Pancreas (tissue), 10 donors: ENCODE measurements around the gene ELP1. TPM values are rescaled to one million over a fixed set of nuclear protein-coding genes. Genes with fewer than 3 reads are reported as not detected.
"Not testable (repeated sequence)": the region's sequence is repeated elsewhere in the genome, so short reads cannot be mapped to it uniquely, and the experiment has no call there.

Experiments used
- ATAC-seq, 4 donors: fragments of 200-7000 bp; cut with Tn5 transposase; one replicate each; pipeline versions ENCODE4 v1.8.0 to v1.9.1; 2020; ENCODE audit warnings: mild to moderate bottlenecking in 4 of 4, moderate library complexity in 4 of 4
- DNase-seq, 6 donors: peaks; one replicate each; pipeline ENCODE4 v3.0.0-alpha.2; 2020
- FAIRE-seq: peaks from 2 replicates; lab custom pipeline; 2012; peaks lifted over from hg19 to GRCh38; lab: Jason Lieb, UNC
- H3K27ac ChIP-seq, 4 donors: fragments of 200-600 bp; sonication (generic); 1 replicate in 3 of 4; 2 replicates in 1 of 4; pipeline versions ENCODE4 v1.5.0 to v1.8.0; 2020
- H3K27me3 ChIP-seq, 4 donors: fragments of 200-600 bp; one replicate each; pipeline ENCODE4 v1.8.0; 2021
- H3K36me3 ChIP-seq, 3 donors: fragments of 200-600 bp; sonication (generic) in 1 of 3; one replicate each; pipeline versions ENCODE4 v1.5.0 to v1.8.0; 2020 to 2021
- H3K4me1 ChIP-seq, 3 donors: fragments of 200-600 bp; one replicate each; pipeline ENCODE4 v1.8.0; 2021
- H3K4me3 ChIP-seq, 4 donors: fragments of 200-600 bp; sonication (generic) in 2 of 4; one replicate each; pipeline versions ENCODE4 v1.5.0 to v1.8.0; 2020 to 2021
- H3K9me3 ChIP-seq, 4 donors: fragments of 200-600 bp; one replicate each; pipeline ENCODE4 v1.8.0; 2021
- WGBS, 2 donors: extraction: QIAGEN DNeasy Blood & Tissue Kit; methylation state at CpG; one replicate each; pipeline ENCODE4 v1.1.7; 2013; 5-methylcytosine and 5-hydroxymethylcytosine counted together
- intact Hi-C, 3 donors: fragments of 100-400 bp; cut with DNase I; formaldehyde crosslinking; loops; one replicate each; pipeline versions ENCODE4 v1.11.1 to v1.14.2; 2022
- polyA plus RNA-seq, 2 donors: library from polyadenylated mRNA; stranded (reverse); fragments of 200-250 nt; gene quantifications; one replicate each; pipeline ENCODE4 v1.2.3, GENCODE V29; 2013
- total RNA-seq, 6 donors: library from RNA; stranded (reverse); fragmentation: NEBNext Ultra II Directional in 4 of 6; extraction: Animal tissue kit (Norgen Biotek cat#: 25700) in 4 of 6; gene quantifications; one replicate each; pipeline versions ENCODE4 v1.2.1 to v1.2.4, GENCODE V29; 2021 to 2023
- TF ChIP-seq, protein P1 (sequence below), 4 donors: fragments of 200-600 bp; sonication (generic) in 3 of 4; IDR thresholded peaks; one replicate each; pipeline versions ENCODE4 v1.5.0 to v1.8.0; 2021; ENCODE audit warnings: antibody characterized with exemption in 4 of 4
- donor health status: healthy with polysubstance abuse.
- donor health status: DM: no; HTN: no; CAD: no; lungs with moderate emphysema.
- donor health status: DM: no; HTN: no; CAD: no.
- donor health status: control.
- donor health status: control.
- donor health status: Bipolar disorder and iron deficiency.
- donor health status: DM: yes; HTN: yes; CAD: no.
- donor health status: DM: no; HTN: no; CAD: no.
- donor health status: DM: no; HTN: no; CAD: no.
- donor health status: DM: yes; HTN: yes; CAD: no.

Gene ELP1
- total and polyA plus RNA-seq, 8 donors = 6.9 to 19.2 (median 10.0) TPM

DNA sequence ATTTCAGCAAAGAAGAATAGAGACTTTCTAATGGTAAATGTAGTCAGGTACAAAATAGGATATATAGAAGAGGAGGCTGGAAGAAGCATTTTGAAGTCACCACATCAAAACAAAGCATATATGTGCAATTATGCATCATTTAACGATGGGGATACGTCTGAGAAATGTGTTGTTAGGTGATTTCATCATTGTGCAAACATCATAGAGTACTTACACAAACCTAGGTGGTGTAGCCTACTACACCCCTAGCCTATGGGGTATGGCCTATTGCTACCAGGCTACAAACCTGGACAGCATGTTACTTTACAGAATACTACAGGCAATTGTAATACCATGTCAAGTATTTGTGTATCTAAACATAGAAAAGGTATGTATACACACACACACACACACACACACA, 28.4 kb downstream of the ELP1 start:
- no peaks in the 10 kb centered on the region for H3K9me3 ChIP-seq
- DNase-seq = no peak
- WGBS, 2 donors = 63 to 69% methylated on average over 2 of the region's 2 CpGs
- H3K27ac ChIP-seq = no peak overlapping the region
- FAIRE-seq = no peak
- H3K4me3 ChIP-seq = no peak overlapping the region
- H3K27me3 ChIP-seq = no peaks in the 10 kb centered on the region
- intact Hi-C loops = no loop called here
- no peaks in the 10 kb centered on the region for H3K4me1 ChIP-seq
- TF ChIP-seq, protein P1, sequence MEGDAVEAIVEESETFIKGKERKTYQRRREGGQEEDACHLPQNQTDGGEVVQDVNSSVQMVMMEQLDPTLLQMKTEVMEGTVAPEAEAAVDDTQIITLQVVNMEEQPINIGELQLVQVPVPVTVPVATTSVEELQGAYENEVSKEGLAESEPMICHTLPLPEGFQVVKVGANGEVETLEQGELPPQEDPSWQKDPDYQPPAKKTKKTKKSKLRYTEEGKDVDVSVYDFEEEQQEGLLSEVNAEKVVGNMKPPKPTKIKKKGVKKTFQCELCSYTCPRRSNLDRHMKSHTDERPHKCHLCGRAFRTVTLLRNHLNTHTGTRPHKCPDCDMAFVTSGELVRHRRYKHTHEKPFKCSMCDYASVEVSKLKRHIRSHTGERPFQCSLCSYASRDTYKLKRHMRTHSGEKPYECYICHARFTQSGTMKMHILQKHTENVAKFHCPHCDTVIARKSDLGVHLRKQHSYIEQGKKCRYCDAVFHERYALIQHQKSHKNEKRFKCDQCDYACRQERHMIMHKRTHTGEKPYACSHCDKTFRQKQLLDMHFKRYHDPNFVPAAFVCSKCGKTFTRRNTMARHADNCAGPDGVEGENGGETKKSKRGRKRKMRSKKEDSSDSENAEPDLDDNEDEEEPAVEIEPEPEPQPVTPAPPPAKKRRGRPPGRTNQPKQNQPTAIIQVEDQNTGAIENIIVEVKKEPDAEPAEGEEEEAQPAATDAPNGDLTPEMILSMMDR (IDR thresholded peaks at IDR 0.05) = no peak
- ATAC-seq = no peak
- H3K36me3 ChIP-seq = peaks cover 0 to 34% (median 28%) of the 10 kb centered on the region in 3 donors

DNA sequence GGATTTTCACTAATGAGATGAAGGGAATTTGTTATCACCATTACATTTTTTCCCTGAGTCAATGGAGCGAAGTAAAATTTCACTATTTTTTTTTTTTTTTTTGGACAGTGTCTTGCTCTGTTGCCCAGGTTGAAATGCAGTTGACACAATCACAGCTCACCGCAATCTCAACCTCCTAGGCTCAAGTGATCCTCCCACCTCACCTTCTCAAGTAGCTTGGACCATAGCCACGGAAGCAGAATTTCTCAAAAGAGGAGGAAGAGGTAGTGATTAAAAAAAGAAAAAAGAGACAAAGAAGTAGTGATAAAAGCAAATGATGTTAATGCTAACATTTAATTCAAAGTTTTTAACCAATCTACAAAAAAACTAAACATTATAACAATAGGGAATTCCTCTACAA, 29.8 kb downstream of the ELP1 start:
- ATAC-seq (no peak), DNase-seq (no peak), FAIRE-seq (no peak)
- TF ChIP-seq, protein P1 (IDR thresholded peaks at IDR 0.05) = no peak
- intact Hi-C loops = no loop called here
- H3K36me3 ChIP-seq = peaks cover 0 to 36% (median 31%) of the 10 kb centered on the region in 3 donors
- H3K4me3 ChIP-seq = no peak overlapping the region
- no peak overlapping the region for H3K27ac ChIP-seq
- no peaks in the 10 kb centered on the region for H3K27me3 ChIP-seq
- no peaks in the 10 kb centered on the region for H3K9me3 ChIP-seq
- WGBS, 2 donors = 93 to 97% methylated on average over 3 of the region's 3 CpGs
- no peaks in the 10 kb centered on the region for H3K4me1 ChIP-seq

DNA sequence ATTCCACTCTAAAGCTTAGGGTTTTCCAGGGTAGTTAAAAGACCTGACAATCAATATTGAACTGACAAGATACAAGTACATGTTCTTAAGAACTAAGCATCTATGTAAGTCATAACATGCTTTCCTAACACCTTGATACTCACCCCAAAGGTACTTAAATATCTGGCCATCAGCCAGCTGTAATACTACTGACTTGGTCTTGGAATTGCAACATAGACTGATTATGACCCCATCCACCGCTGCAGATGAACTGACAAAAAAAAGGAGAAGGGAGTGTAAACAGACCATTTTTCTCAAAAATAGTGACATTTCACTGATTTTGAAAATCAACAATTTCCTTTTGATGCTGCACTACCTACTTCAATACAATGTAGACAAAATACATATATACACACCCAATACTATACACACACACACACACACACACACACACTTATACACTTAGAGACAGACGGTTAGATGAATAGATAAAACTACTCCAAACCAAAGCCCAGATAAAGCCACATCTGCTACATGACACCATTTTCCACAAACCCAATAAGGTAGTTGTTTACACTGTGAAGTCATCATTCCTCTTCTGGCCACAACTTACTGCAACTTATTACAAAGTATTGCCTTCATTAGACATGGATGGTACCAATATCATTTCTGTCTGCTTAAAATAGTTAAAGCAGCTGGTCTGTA, 30.4 kb downstream of the ELP1 start:
- TF ChIP-seq, protein P1 (IDR thresholded peaks at IDR 0.05) = no peak
- H3K4me3 ChIP-seq = no peak overlapping the region
- H3K9me3 ChIP-seq = no peaks in the 10 kb centered on the region
- no peak overlapping the region for H3K27ac ChIP-seq
- peaks cover 0 to 36% (median 27%) of the 10 kb centered on the region in 3 donors for H3K36me3 ChIP-seq
- 73 to 80% methylated on average over 2 of the region's 2 CpGs for WGBS, 2 donors
- no peaks in the 10 kb centered on the region for H3K27me3 ChIP-seq
- intact Hi-C loops = no loop called here
- ATAC-seq = no peak
- no peak for FAIRE-seq
- DNase-seq = no peak
- H3K4me1 ChIP-seq = no peaks in the 10 kb centered on the region

DNA sequence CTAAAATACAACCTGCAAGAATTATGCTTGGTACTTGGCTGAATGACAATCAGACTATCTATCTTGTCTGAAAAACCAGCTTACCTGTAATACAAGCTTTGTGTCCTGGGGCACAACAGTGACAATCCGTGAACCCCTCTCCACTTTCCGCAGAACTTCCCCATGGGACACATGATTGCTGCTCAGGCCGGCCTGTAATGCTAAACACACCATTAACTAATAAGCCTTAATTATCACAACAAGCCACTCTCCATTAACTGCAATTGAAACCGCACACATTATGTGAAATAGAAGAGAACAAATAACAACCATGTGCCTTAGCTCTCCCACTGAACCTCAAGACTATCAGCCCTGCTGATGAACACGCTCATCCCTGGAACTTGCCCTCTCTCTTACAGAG, 33.7 kb downstream of the ELP1 start:
- TF ChIP-seq, protein P1 (IDR thresholded peaks at IDR 0.05) = no peak
- WGBS, 2 donors = 85 to 92% methylated on average over 5 of the region's 5 CpGs
- intact Hi-C loops = no loop called here
- no peak for FAIRE-seq
- H3K4me1 ChIP-seq = no peaks in the 10 kb centered on the region
- no peak for DNase-seq
- H3K36me3 ChIP-seq = peaks cover 0 to 41% (median 11%) of the 10 kb centered on the region in 3 donors
- H3K4me3 ChIP-seq = no peak overlapping the region
- ATAC-seq = no peak
- no peaks in the 10 kb centered on the region for H3K9me3 ChIP-seq
- H3K27me3 ChIP-seq = no peaks in the 10 kb centered on the region
- no peak overlapping the region for H3K27ac ChIP-seq

DNA sequence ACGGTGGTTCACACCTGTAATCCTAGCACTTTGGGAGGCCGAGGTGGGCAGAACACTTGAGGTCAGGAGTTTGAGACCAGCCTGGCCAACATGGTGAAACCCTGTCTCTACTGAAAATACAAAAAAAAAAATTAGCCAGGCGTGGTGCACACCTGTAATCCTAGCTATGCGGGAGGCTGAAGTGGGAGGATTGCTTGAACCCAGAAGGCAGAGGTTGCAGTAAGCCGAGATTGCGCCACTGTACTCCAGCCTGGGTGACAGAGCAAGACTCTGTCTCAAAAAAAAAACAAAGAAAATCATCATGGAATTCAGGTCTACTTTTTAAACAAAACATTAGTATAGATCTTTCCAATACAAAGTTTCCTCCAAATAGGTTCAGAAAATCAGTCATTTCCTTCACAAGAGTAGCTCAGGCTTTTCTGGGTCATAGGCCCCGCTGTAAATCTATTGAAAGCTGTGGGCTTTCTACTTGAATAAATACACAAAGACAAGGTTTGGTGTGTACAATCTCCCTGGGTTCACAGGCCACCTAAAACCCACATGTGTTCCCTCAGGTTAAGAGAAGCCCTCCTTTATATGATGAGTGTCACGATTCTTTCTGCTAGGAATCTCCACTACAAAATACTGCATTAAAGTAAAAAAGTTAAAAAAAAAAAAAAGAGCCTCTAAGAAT, 34.8 kb downstream of the ELP1 start:
- intact Hi-C loops, H3K4me1 ChIP-seq, DNase-seq, FAIRE-seq, H3K27ac ChIP-seq, ATAC-seq, H3K9me3 ChIP-seq, H3K4me3 ChIP-seq, H3K27me3 ChIP-seq: not testable (repeated sequence)
- WGBS, 2 donors = 94 to 95% methylated on average over 8 of the region's 8 CpGs
- H3K36me3 ChIP-seq = peaks cover 0 to 41% (median 6%) of the 10 kb centered on the region in 3 donors
